MM.1S (cell line): ENCODE data around the gene STAB1.

Source experiments
- DNase-seq: peaks from one replicate; pipeline ENCODE4 v3.0.0-alpha.2; 2015
- H2AFZ ChIP-seq: fragments of 300-600 bp; sonication (generic); 2 replicates; pipeline ENCODE4 v1.6.0; 2016; ENCODE audit warnings: antibody characterized with exemption, low read length
- H3F3A ChIP-seq: fragments of 300-600 bp; sonication (generic); 2 replicates; pipeline ENCODE4 v1.6.1; 2016; ENCODE audit warnings: mild to moderate bottlenecking, antibody characterized with exemption, low read length, moderate library complexity, mixed read lengths; ENCODE audit not compliant: insufficient read depth
- H3K27ac ChIP-seq: fragments of 300-600 bp; sonication (generic); 2 replicates; pipeline ENCODE4 v1.5.1; 2016; ENCODE audit warnings: mild to moderate bottlenecking, low read length
- H3K27me3 ChIP-seq: fragments of 300-600 bp; sonication (generic); replicated peaks from 2 replicates; pipeline ENCODE4 v1.6.0; 2016; ENCODE audit warnings: low read length; ENCODE audit not compliant: insufficient read depth
- H3K36me3 ChIP-seq: fragments of 300-600 bp; sonication (generic); replicated peaks from 2 replicates; pipeline ENCODE4 v1.6.1; 2016; ENCODE audit warnings: mild to moderate bottlenecking, low read length, mixed read lengths; ENCODE audit not compliant: insufficient read depth
- H3K4me1 ChIP-seq: fragments of 300-600 bp; sonication (generic); 2 replicates; pipeline ENCODE4 v1.6.1; 2016; ENCODE audit warnings: low read length, mixed read lengths
- H3K4me2 ChIP-seq: fragments of 300-600 bp; sonication (generic); 2 replicates; pipeline ENCODE4 v1.6.0; 2016; ENCODE audit warnings: low read depth, low read length
- H3K4me3 ChIP-seq: fragments of 300-600 bp; sonication (generic); 2 replicates; pipeline ENCODE4 v1.5.1; 2016; ENCODE audit warnings: low read length, mixed read lengths
- H3K79me2 ChIP-seq: fragments of 300-600 bp; sonication (generic); 2 replicates; pipeline ENCODE4 v1.6.1; 2016; ENCODE audit warnings: mixed run types, low read length, mixed read lengths
- H3K9ac ChIP-seq: fragments of 300-600 bp; sonication (generic); 2 replicates; pipeline ENCODE4 v1.6.1; 2016; ENCODE audit warnings: low read length, mixed read lengths
- H3K9me2 ChIP-seq: fragments of 300-600 bp; sonication (generic); replicated peaks from 2 replicates; pipeline ENCODE4 v1.6.1; 2016; ENCODE audit warnings: mild to moderate bottlenecking, low read length, mixed read lengths; ENCODE audit not compliant: insufficient read depth
- H3K9me3 ChIP-seq: fragments of 300-600 bp; sonication (generic); replicated peaks from 2 replicates; pipeline ENCODE4 v1.6.1; 2016; ENCODE audit warnings: mild to moderate bottlenecking, low read length, mixed read lengths; ENCODE audit not compliant: insufficient read depth
- H4K20me1 ChIP-seq: fragments of 300-600 bp; sonication (generic); 2 replicates; pipeline ENCODE4 v1.6.1; 2016; ENCODE audit warnings: mild to moderate bottlenecking, low read length, moderate library complexity, mixed read lengths; ENCODE audit not compliant: insufficient read depth
- EZH2 ChIP-seq: fragments of 300-600 bp; sonication (generic); optimal IDR thresholded peaks from 2 replicates; pipeline ENCODE3; 2017; ENCODE audit warnings: low read depth, mild to moderate bottlenecking, antibody characterized with exemption, low read length, mixed read lengths
- EZH2phosphoT487 ChIP-seq: fragments of 300-600 bp; sonication (generic); IDR thresholded peaks from 2 replicates; pipeline ENCODE4 v1.6.1; 2018; ENCODE audit warnings: antibody characterized with exemption, low read length
- TF ChIP-seq, protein P1 (sequence below): fragments of 300-600 bp; sonication (generic); IDR thresholded peaks from 2 replicates; pipeline ENCODE4 v1.5.1; 2016; ENCODE audit warnings: antibody characterized with exemption, low read length, mixed read lengths

STAB1 gene

DNA sequence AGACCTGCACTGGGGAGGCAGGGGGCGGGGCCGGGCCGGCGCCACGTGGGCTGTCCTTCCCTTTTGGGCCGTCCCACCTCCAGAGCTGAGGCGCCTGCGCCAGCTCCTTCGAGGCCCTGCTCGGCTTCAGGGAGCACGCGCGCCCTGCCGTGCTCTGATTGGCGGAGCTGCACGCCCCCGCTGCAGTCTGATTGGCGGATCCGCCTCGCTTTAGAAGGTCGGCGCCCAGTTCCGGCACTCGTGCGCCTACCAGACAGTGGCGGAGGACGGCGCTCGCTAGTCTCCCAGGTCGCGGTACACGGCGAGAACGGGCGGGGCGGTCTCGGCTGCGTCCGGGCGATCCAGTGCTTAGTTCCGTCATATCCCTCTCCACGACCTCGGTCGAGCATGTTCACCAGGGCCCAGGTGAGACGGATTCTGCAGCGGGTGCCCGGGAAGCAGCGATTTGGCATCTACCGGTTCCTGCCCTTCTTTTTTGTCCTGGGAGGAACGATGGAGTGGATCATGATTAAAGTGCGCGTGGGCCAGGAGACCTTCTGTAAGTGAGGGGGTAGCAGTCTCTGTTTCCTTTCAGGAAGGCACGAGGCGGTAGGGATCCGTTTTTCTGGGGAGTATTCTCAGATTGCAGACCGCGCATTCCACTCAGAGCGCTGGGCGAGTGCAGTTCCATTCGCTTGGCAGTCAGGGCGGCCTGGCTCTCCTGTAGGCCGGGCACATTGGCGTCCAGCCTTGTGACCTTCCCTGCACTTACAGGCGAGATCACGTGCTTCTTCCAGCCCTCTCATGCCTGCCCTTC is 41.4 kb downstream of the STAB1 start, which contains the start of gene UQCC5:
UQCC5 (plus strand) TSS at position 237 of the 796 bp plus-strand sequence; CDS start at position 388, 151 bp downstream.
- Histone ChIP-seq H3K79me2 (peaks cover 51% of the 10 kb centered on the region), H3K9me3 (no peaks in the 10 kb centered on the region), H3K4me3 (peak within 1 kb of the TSS; percentile 96), H3K4me2 (peak within 1 kb of the TSS; percentile 87), H3K9ac (peak within 1 kb of the TSS; percentile 94), H3F3A (peaks cover 25% of the 10 kb centered on the region), H4K20me1 (no peaks in the 10 kb centered on the region; the same call in 1 of the 2 replicates), H2AFZ (peak within 1 kb of the TSS; percentile 79), H3K4me1 (peaks cover 18% of the 10 kb centered on the region), H3K36me3 (peaks cover 6% of the 10 kb centered on the region; the same call in 1 of the 2 replicates), H3K9me2 (no peaks in the 10 kb centered on the region), H3K27me3 (no peaks in the 10 kb centered on the region), H3K27ac (peak within 1 kb of the TSS; percentile 72)
- TF ChIP-seq EZH2 (no peak), EZH2phosphoT487 (no peak)
- TF ChIP-seq, protein P1, sequence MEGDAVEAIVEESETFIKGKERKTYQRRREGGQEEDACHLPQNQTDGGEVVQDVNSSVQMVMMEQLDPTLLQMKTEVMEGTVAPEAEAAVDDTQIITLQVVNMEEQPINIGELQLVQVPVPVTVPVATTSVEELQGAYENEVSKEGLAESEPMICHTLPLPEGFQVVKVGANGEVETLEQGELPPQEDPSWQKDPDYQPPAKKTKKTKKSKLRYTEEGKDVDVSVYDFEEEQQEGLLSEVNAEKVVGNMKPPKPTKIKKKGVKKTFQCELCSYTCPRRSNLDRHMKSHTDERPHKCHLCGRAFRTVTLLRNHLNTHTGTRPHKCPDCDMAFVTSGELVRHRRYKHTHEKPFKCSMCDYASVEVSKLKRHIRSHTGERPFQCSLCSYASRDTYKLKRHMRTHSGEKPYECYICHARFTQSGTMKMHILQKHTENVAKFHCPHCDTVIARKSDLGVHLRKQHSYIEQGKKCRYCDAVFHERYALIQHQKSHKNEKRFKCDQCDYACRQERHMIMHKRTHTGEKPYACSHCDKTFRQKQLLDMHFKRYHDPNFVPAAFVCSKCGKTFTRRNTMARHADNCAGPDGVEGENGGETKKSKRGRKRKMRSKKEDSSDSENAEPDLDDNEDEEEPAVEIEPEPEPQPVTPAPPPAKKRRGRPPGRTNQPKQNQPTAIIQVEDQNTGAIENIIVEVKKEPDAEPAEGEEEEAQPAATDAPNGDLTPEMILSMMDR = no peak
- DNase-seq = peak; percentile 99

DNA sequence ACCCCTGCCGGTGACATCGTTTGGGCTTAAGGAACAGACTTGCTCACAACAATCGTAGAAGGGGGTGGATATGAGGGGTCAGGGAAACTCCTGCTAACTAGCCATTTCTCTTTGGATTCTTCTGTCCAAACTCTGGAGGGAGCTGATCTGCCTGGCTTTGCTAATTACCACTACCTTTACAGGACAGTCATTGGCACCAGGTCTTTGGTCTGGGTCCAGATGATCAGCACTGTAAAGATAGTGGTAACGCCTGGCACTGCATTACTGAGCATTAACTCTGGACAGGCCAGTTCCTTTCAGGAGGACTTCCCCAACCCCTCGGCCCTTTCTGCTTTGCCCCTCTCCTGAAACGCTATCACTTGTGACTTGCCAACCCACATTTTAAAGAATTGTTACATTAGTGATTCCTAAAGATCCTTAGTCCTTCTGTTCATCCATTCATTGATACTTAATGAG is 42.1 kb downstream of the STAB1 start:
- peak overlapping the region; percentile 96 for H3K4me3 ChIP-seq
- peak overlapping the region; percentile 78 for H2AFZ ChIP-seq
- peak overlapping the region; percentile 87 for H3K4me2 ChIP-seq
- H3K4me1 ChIP-seq = peaks cover 18% of the 10 kb centered on the region
- peaks cover 57% of the 10 kb centered on the region for H3K79me2 ChIP-seq
- no peaks in the 10 kb centered on the region; the same call in 1 of the 2 replicates for H4K20me1 ChIP-seq
- H3F3A ChIP-seq = peaks cover 25% of the 10 kb centered on the region
- no peaks in the 10 kb centered on the region for H3K27me3 ChIP-seq
- H3K9me2 ChIP-seq = no peaks in the 10 kb centered on the region
- peak overlapping the region; percentile 94 for H3K9ac ChIP-seq
- peak overlapping the region; percentile 72; the same call in 1 of the 2 replicates for H3K27ac ChIP-seq
- no peaks in the 10 kb centered on the region for H3K9me3 ChIP-seq
- H3K36me3 ChIP-seq = peaks cover 7% of the 10 kb centered on the region; the same call in 1 of the 2 replicates
- TF ChIP-seq EZH2 (no peak), EZH2phosphoT487 (no peak)
- TF ChIP-seq, protein P1 = no peak
- DNase-seq = no peak

DNA sequence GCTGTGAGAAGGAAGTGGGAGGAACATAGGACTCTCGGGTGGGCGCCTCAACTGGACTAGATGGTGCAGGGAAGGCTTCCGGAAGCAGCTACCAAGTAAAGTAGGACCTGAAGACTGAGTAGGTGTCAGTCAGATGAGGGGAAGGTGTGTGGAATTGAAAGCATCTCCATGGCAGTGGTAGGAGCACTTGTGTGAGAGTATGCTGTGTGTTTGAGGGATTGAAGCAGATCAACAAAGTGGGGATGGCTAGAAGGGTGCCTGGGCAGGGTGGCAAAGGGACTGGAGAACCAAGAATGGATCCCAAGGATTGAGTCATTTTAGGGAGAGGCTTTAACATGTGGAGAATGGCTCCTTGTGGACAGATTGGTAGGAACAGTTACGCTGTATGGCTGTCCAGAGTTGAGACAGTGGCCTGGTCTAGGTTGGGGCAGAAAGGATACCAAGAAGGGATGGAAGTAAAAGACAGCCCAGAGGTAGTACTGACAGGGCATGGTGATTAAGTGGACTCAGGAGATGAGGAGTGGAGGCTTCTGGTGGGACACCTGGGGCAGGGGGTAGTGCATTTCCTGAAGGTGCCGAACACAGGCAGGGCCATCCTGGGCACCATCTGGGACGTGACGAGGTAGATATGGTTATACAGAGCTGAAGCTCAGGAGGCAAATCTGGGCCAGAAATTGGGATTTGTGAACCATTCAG is 42.7 kb downstream of the STAB1 start:
- no peak for DNase-seq
- H3F3A ChIP-seq = peaks cover 25% of the 10 kb centered on the region
- peaks cover 18% of the 10 kb centered on the region for H3K4me1 ChIP-seq
- H2AFZ ChIP-seq = no peak overlapping the region
- H3K9me2 ChIP-seq = no peaks in the 10 kb centered on the region
- H3K79me2 ChIP-seq = peaks cover 60% of the 10 kb centered on the region
- H3K9ac ChIP-seq = peak overlapping the region; percentile 94; the same call in 1 of the 2 replicates
- no peak overlapping the region for H3K27ac ChIP-seq
- H4K20me1 ChIP-seq = no peaks in the 10 kb centered on the region; the same call in 1 of the 2 replicates
- TF ChIP-seq, protein P1 = no peak
- TF ChIP-seq EZH2 = no peak
- no peak for TF ChIP-seq EZH2phosphoT487
- H3K4me3 ChIP-seq = peak overlapping the region; percentile 96
- no peaks in the 10 kb centered on the region for H3K9me3 ChIP-seq
- H3K27me3 ChIP-seq = no peaks in the 10 kb centered on the region
- peaks cover 7% of the 10 kb centered on the region; the same call in 1 of the 2 replicates for H3K36me3 ChIP-seq
- peak overlapping the region; percentile 87 for H3K4me2 ChIP-seq
